AG10803 (cell line): ENCODE data around the gene DTX1.

Source experiments
- DNase-seq: peaks from one replicate; pipeline ENCODE4 v3.0.0; 2010; ENCODE audit warnings: low read depth
- H3K4me3 ChIP-seq: 2 replicates; pipeline ENCODE4 v1.5.1; 2011; ENCODE audit warnings: mild to moderate bottlenecking, low read length, control low read depth
- CTCF ChIP-seq: conservative IDR thresholded peaks from 2 replicates; pipeline ENCODE4 v1.5.1; 2011; ENCODE audit warnings: mild to moderate bottlenecking, low read length, control low read depth, inconsistent platforms

The DTX1 gene

DNA sequence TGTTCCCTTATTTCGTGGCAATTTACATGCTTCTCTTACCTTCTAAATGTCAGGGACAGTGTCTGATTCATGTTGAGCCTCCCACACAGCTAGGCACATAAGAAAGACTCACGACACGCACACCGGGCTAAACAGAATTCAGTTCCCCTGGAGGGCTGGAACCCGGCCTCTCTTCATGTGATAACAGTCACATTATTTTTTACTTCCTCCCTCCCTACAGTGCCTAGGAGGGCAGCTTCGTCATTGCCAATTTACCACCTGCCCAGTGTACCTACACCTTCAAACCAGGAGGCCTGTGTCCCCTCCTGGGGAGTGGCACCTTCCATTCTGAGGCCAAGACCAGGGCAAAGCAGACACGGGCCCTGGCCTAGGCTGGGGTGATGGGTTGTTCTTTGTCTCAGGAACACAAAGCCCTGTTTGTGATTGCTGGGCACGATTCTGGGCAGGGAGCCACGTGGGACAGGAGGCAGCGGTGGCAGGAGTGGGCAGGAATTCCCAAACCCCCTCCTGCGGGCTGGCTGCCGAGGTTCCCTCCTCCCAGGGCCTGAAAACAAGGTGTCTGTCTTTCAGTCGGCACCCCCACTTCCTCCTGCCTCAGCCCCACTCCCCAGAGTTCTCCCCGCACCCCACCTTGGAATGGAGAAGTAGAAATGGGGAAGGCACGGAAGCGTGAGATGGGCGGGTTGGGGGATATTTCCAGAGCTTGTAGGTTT lies 85.8 kb downstream of the DTX1 start:
- H3K4me3 ChIP-seq = no peak overlapping the region
- no peak for TF ChIP-seq CTCF
- no peak for DNase-seq

GRCh38 chr12:113142886-113143332 lies 86.4 kb downstream of the DTX1 start:
- DNase-seq = no peak
- no peak for TF ChIP-seq CTCF
- no peak overlapping the region for H3K4me3 ChIP-seq

GRCh38 chr12:113143959-113144358 lies 87.4 kb downstream of the DTX1 start:
- no peak overlapping the region for H3K4me3 ChIP-seq
- TF ChIP-seq CTCF = no peak
- no peak for DNase-seq

GRCh38 chr12:113144806-113145205 lies 88.3 kb downstream of the DTX1 start:
- TF ChIP-seq CTCF = no peak
- DNase-seq = no peak
- no peak overlapping the region for H3K4me3 ChIP-seq

DNA sequence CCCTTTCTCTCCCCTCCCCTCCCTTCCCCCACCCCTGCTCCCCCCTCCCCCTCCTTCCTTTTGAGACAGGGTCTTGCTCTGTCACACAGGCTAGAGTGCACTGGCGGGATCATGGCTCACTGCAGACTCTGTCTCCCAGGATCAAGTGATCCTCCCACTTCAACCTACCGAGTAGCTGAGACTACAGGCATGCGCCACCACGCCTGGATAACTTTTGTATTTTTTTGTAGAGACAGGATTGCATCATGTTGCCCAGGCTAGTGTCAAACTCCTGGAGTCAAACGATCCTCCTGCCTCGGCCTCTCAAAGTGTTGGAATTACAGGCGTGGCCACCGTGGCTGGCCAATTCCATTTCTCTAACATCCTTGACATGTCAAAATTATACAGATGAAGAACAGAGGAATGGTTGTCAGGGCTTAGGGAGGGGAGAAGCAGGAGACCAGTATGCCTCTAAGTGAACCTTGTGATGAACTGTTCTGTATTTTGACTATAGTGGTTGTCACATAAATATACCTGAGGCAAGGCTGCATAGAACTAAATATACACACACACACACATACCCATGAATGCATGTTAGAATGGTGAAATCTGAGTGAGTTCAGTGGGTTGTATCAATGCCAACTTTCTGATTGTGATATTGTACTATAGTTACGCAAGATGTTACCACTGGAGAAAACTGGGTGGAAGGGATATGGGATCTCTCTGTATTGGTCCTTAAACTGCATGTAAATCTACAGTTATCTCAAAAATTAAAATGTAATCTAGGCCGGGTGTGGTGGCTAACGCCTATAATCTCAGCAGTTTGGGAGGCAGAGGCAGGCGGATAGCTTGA lies 89.4 kb downstream of the DTX1 start:
- TF ChIP-seq CTCF = no peak
- H3K4me3 ChIP-seq = no peak overlapping the region
- DNase-seq = peak; percentile 31

- no peak for DNase-seq
- no peak for TF ChIP-seq CTCF
- H3K4me3 ChIP-seq = no peak overlapping the region
Measured at GRCh38 chr12:113146999-113147398, 90.5 kb downstream of the DTX1 start.
